A673 (cell line): ENCODE measurements around the gene CDK5RAP2. TPM values are rescaled to one million over a fixed set of nuclear protein-coding genes. Genes with fewer than 3 reads are reported as not detected.

Experiments
- BruUV-seq: library from RNA; stranded (reverse); fragments of 400-500 nt; replicated peaks from 2 replicates; lab custom pipeline; 2021; lab: Mats Ljungman, UMichigan
- CTCF ChIA-PET: fragments of 300-600 bp; sonication (Branson Sonifier 250); formaldehyde crosslinking; loops from one replicate; lab custom pipeline; 2022; ENCODE audit warnings: antibody characterized with exemption; lab: Charles Lee
- POLR2A ChIA-PET: fragments of 300-600 bp; sonication (Branson Sonifier 250); formaldehyde crosslinking; loops from one replicate; lab custom pipeline; 2022; ENCODE audit warnings: antibody characterized with exemption; ENCODE audit not compliant: low non-redundant PET; lab: Charles Lee
- DNase-seq: peaks from one replicate; pipeline ENCODE4 v3.0.0-alpha.2; 2015; ENCODE audit warnings: low spot score
- H3K27ac ChIP-seq: fragments of 200-600 bp; sonication (generic); 2 replicates; pipeline ENCODE4 v1.5.1; 2016; ENCODE audit warnings: mixed run types, low read depth, mild to moderate bottlenecking, mixed read lengths, antibody characterized with exemption, low read length; ENCODE audit not compliant: poor library complexity, severe bottlenecking
- H3K27me3 ChIP-seq: fragments of 200-600 bp; sonication (generic); replicated peaks from 2 replicates; pipeline ENCODE4 v1.6.1; 2017; ENCODE audit warnings: mixed run types, low read depth, mild to moderate bottlenecking, mixed read lengths, antibody characterized with exemption, low read length; ENCODE audit not compliant: insufficient read depth, poor library complexity
- H3K36me3 ChIP-seq: fragments of 200-600 bp; sonication (generic); 2 replicates; pipeline ENCODE4 v1.6.1; 2016; ENCODE audit warnings: mixed run types, mild to moderate bottlenecking, mixed read lengths, antibody characterized with exemption, low read length; ENCODE audit not compliant: insufficient read depth, poor library complexity, severe bottlenecking
- H3K4me1 ChIP-seq: fragments of 200-600 bp; sonication (generic); 2 replicates; pipeline ENCODE4 v1.6.1; 2017; ENCODE audit warnings: mixed run types, mild to moderate bottlenecking, mixed read lengths, antibody characterized with exemption, low read length; ENCODE audit not compliant: insufficient read depth, poor library complexity, severe bottlenecking
- H3K4me3 ChIP-seq: fragments of 200-600 bp; sonication (generic); 2 replicates; pipeline ENCODE4 v1.5.1; 2016; ENCODE audit warnings: low read depth, mixed run types, mild to moderate bottlenecking, mixed read lengths, low read length; ENCODE audit not compliant: poor library complexity, severe bottlenecking
- H3K9me3 ChIP-seq: fragments of 200-600 bp; sonication (generic); 2 replicates; pipeline ENCODE4 v1.6.1; 2016; ENCODE audit warnings: mixed run types, low read depth, mild to moderate bottlenecking, mixed read lengths, antibody characterized with exemption, low read length; ENCODE audit not compliant: poor library complexity, severe bottlenecking
- EZH2 ChIP-seq: fragments of 200-600 bp; sonication (generic); IDR thresholded peaks from 2 replicates; pipeline ENCODE4 v1.6.1; 2017; ENCODE audit warnings: borderline replicate concordance, low read depth, mild to moderate bottlenecking, mixed read lengths, antibody characterized with exemption, low read length; ENCODE audit not compliant: poor library complexity, severe bottlenecking
- intact Hi-C: fragments of 100-400 bp; cut with micrococcal nuclease; formaldehyde crosslinking; loops from one replicate; pipeline ENCODE4 v1.10.0; 2022; ENCODE audit not compliant: unreplicated experiment
- total RNA-seq: library from RNA; stranded (reverse); gene quantifications from 2 replicates; pipeline ENCODE4 v1.2.3, GENCODE V29; 2021
- TF ChIP-seq, protein P1 (sequence below): fragments of 300-800, 200-600 bp; sonication (generic); conservative IDR thresholded peaks from 2 replicates; pipeline ENCODE4 v1.5.1; 2017; ENCODE audit warnings: low read depth, mild to moderate bottlenecking, antibody characterized with exemption, low read length, moderate library complexity, mixed read lengths

The CDK5RAP2 gene
- total RNA-seq, 1 experiment from 2014 or later: 94.5 TPM

- no TSS peak for BruUV-seq
- Histone ChIP-seq H3K27ac (no peak overlapping the region), H3K4me3 (no peak overlapping the region), H3K27me3 (no peaks in the 10 kb centered on the region), H3K36me3 (no peaks in the 10 kb centered on the region), H3K9me3 (no peaks in the 10 kb centered on the region), H3K4me1 (no peaks in the 10 kb centered on the region)
- DNase-seq: no peak
- ChIA-PET POLR2A (no interaction called here), CTCF (no interaction called here)
- no peak for TF ChIP-seq EZH2
- TF ChIP-seq, protein P1, sequence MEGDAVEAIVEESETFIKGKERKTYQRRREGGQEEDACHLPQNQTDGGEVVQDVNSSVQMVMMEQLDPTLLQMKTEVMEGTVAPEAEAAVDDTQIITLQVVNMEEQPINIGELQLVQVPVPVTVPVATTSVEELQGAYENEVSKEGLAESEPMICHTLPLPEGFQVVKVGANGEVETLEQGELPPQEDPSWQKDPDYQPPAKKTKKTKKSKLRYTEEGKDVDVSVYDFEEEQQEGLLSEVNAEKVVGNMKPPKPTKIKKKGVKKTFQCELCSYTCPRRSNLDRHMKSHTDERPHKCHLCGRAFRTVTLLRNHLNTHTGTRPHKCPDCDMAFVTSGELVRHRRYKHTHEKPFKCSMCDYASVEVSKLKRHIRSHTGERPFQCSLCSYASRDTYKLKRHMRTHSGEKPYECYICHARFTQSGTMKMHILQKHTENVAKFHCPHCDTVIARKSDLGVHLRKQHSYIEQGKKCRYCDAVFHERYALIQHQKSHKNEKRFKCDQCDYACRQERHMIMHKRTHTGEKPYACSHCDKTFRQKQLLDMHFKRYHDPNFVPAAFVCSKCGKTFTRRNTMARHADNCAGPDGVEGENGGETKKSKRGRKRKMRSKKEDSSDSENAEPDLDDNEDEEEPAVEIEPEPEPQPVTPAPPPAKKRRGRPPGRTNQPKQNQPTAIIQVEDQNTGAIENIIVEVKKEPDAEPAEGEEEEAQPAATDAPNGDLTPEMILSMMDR: no peak
- intact Hi-C loops: no loop called here
These were observed 216.3 kb downstream of the CDK5RAP2 start for GRCh38 chr9:120363697-120364096.

- BruUV-seq: no TSS peak
- intact Hi-C loops: no loop called here
- no peak for TF ChIP-seq EZH2
- TF ChIP-seq, protein P1: no peak
- H3K9me3 ChIP-seq: no peaks in the 10 kb centered on the region
- no peak overlapping the region for H3K4me3 ChIP-seq
- H3K27me3 ChIP-seq: no peaks in the 10 kb centered on the region
- DNase-seq: no peak
- CTCF ChIA-PET: no interaction called here
- no peaks in the 10 kb centered on the region for H3K4me1 ChIP-seq
- H3K36me3 ChIP-seq: no peaks in the 10 kb centered on the region
- no peak overlapping the region for H3K27ac ChIP-seq
- POLR2A ChIA-PET: no interaction called here
These were observed 217.5 kb downstream of the CDK5RAP2 start for GRCh38 chr9:120362446-120362845.

DNA sequence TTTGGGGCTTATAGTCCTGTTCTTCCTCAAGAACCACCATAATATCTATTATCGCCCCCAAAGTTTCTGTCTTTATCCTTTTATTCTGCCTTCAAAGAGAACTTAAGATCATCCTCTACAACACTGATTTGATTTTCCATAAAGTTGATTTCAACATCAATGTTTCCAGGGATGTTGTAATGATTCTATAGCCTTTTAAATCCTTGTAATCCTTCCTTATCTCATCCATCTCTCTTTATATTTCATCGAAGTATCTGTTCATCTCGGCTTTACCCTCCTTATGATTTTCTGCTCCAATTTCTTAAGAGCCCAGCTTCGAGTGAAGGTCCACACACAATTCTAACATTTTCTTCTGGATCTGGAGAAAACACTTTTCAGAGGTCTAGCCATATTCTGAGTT is 218.4 kb downstream of the CDK5RAP2 start:
- ChIA-PET CTCF (no interaction called here), POLR2A (no interaction called here)
- DNase-seq: no peak
- intact Hi-C loops: no loop called here
- no peaks in the 10 kb centered on the region for H3K4me1 ChIP-seq
- no peaks in the 10 kb centered on the region for H3K36me3 ChIP-seq
- no peaks in the 10 kb centered on the region for H3K9me3 ChIP-seq
- no peaks in the 10 kb centered on the region for H3K27me3 ChIP-seq
- no peak overlapping the region for H3K4me3 ChIP-seq
- TF ChIP-seq EZH2: no peak
- TF ChIP-seq, protein P1: no peak
- no peak overlapping the region for H3K27ac ChIP-seq
- no TSS peak for BruUV-seq
